ACC112 (cell line): ENCODE data around the gene FBP1.

Source experiments
- H2AFZ ChIP-seq: fragments of 200-600 bp; sonication (generic); one replicate; pipeline ENCODE4 v1.6.0; 2017; ENCODE audit warnings: antibody characterized with exemption, low read length; ENCODE audit not compliant: unreplicated experiment
- H3K27ac ChIP-seq: fragments of 200-600 bp; sonication (generic); 2 replicates; pipeline ENCODE4 v1.5.1; 2014; ENCODE audit warnings: low read depth, mild to moderate bottlenecking, antibody characterized with exemption, low read length, moderate library complexity
- H3K27me3 ChIP-seq: fragments of 200-600 bp; sonication (generic); 2 replicates; pipeline ENCODE4 v1.6.1; 2014; ENCODE audit warnings: mild to moderate bottlenecking, antibody characterized with exemption, low read length, moderate library complexity, mixed read lengths; ENCODE audit not compliant: insufficient read depth
- H3K36me3 ChIP-seq: fragments of 200-600 bp; sonication (generic); 2 replicates; pipeline ENCODE4 v1.6.1; 2016; ENCODE audit warnings: mild to moderate bottlenecking, antibody characterized with exemption, low read length, moderate library complexity, mixed read lengths; ENCODE audit not compliant: insufficient read depth
- H3K4me1 ChIP-seq: fragments of 200-600 bp; sonication (generic); one replicate; pipeline ENCODE4 v1.6.1; 2016; ENCODE audit warnings: low read length, mixed read lengths; ENCODE audit not compliant: insufficient read depth, unreplicated experiment, control insufficient read depth
- H3K4me3 ChIP-seq: fragments of 200-600 bp; sonication (generic); 2 replicates; pipeline ENCODE4 v1.5.1; 2014; ENCODE audit warnings: mild to moderate bottlenecking, low read depth, low read length
- H3K79me2 ChIP-seq: fragments of 200-600 bp; sonication (generic); one replicate; pipeline ENCODE4 v1.6.0; 2016; ENCODE audit warnings: low read length; ENCODE audit not compliant: control insufficient read depth, unreplicated experiment, insufficient read depth

FBP1 gene

DNA sequence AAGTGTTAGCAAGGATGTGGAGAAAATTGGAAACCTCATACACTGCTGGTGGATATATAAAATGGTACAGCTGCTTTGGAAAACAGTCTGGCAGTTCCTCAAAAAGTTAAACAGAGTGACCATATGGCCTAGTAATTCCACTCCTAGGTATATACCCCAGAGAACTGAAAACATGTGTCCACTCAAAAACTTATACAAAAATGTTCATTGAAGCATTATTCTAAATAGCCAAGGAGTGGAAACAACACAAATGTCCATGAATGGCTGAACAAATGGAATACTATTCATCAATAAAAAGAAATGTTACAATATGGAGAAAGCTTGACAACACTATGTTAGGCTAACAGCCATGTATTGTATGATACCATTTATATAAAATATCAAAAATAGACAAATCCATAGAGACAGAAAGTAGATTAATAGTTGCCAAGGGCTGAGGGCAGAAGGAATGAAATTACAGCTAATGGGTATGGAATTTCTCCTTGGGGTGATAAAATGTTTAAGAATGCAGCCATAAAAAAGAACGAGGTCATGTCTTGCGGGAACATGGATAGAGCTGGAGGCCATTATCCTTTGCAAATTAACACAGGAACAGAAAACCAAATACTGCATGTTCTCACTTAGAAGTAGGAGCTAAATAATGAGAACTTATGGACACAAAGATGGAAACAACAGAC is 33.6 kb upstream of the FBP1 start:
- H3K27me3 ChIP-seq = no peaks in the 10 kb centered on the region
- no peak overlapping the region for H3K4me3 ChIP-seq
- peak overlapping the region; percentile 57 for H2AFZ ChIP-seq
- H3K79me2 ChIP-seq = no peaks in the 10 kb centered on the region
- H3K4me1 ChIP-seq = peaks cover 33% of the 10 kb centered on the region
- H3K36me3 ChIP-seq = no peaks in the 10 kb centered on the region
- H3K27ac ChIP-seq = peak overlapping the region; percentile 53

DNA sequence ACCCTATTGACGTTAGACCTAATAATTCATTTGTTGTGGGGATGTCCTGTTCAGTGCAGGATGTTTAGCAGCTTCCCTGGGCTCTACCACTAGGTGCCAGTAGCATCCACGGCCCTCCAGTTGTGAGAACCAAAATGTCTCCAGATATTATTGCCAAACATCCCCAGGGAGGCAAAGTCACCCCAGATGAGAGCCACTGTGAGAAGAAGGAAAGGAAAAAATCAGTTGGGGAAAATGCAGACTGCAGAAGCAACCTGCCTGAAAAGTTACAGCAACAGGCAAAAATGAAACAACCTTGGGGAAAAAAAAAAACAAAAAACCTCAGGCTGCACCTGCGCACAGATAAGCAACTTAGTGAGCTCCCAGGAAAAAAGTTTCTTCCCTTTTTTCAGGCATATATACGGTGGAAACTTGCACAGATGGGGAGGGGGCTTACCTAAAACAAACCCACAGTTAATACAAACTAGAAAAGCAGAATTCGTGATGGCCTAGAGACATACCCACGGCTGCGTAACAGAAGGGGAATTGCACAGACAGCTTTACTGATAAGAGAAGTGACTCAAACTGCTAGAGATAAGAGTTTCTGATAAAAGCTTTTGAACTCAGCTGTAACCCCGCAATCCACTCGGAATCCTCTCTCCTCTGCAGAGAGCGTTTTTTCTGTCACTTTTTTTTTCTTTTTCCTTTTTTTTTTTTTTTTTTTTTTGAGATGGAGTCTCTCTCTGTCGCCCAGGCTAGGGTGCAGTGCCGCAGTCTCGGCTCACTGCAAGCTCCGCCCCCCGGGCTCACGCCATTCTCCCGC is 29.8 kb upstream of the FBP1 start:
- Histone ChIP-seq H3K27ac (no peak overlapping the region), H3K4me3 (peak overlapping the region; percentile 52), H3K27me3 (no peaks in the 10 kb centered on the region)

DNA sequence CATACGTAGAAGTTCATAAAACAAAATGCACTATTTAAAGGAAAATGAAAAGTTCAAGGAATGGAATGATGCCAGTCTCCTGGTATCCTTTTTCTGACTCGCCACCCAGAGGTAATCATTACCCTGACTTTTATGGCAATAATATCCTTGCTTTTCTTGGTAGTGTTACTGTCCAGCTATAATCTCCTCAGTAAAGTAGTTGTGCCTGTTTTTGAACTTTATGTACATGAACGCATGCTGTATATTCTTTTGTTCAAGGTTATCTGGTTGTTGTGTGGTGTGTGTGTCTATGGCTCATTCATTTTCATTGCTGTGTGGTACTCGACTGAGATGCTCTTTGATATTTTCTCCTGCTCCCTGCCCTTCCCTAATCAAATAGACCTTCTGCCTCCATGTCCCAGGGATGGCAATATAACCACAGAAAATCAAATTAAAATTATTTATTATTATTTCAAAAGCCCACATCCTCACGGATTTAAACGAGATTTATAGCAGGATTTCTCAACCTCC is 29.2 kb upstream of the FBP1 start:
- Histone ChIP-seq H3K79me2 (no peaks in the 10 kb centered on the region), H2AFZ (no peak overlapping the region), H3K4me1 (peaks cover 17% of the 10 kb centered on the region), H3K27ac (no peak overlapping the region), H3K4me3 (no peak overlapping the region), H3K36me3 (no peaks in the 10 kb centered on the region), H3K27me3 (no peaks in the 10 kb centered on the region)

More for the DNA sequence above, 29.8 kb upstream of the FBP1 start:
- Histone ChIP-seq H2AFZ (no peak overlapping the region), H3K79me2 (no peaks in the 10 kb centered on the region), H3K36me3 (no peaks in the 10 kb centered on the region), H3K4me1 (peaks cover 18% of the 10 kb centered on the region)

DNA sequence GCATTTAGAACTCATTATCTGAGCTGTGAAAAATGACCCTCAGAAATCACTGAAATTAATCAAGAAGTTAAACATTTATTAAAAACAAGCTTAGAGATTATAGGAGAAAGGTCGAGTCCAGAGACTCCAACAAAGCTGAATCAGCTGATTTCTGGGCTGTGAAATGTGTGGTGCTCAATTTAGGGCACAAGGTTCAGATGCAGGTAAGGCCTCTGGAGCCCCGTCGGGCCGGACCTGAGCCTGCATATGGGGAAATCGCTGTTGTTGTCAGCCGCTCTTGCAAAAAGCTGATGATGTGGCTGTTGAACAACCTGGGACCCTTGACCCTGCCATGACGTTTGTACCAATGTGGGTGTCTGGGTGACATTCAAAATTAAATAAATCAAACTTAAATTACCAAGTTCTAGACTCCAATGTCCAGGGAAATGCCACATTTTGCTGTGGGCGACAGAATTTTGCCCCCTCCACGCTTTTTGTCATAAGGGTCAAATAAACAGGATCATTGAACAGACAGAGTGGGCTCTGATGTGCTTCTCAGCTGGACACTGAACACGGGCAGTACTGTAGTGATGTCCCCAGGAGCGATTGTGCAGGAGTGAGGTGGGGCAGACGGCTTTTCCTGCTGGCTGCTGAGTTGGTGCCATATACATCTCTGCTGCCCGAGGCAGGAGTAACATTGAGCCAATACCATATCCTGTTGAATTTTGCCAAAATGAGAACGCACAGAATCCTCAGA is 27.2 kb upstream of the FBP1 start:
- no peaks in the 10 kb centered on the region for H3K79me2 ChIP-seq

DNA sequence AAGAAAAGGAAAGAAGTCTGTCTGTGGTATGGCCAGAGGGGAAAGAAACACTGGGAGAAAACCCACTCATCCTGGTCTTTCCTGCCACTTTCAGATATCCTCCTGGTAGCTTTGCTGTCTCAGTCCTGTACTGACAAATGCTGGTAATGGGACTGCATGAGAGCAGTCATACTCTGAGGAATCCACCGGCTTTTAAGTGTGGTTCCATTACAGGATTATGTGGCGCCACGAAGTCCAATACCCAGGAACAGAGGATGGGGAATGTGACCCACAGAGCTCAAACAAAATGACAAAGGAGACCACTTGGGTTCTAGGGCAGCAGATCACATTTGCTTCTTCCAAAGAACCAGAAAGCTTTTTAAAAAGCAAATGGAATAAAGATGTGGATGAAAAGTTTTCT is 26.3 kb upstream of the FBP1 start:
- Histone ChIP-seq H3K36me3 (no peaks in the 10 kb centered on the region), H3K27ac (no peak overlapping the region)

More for the DNA sequence above, 27.2 kb upstream of the FBP1 start:
- no peak overlapping the region for H3K27ac ChIP-seq
- H3K4me1 ChIP-seq = peaks cover 5% of the 10 kb centered on the region
- no peaks in the 10 kb centered on the region for H3K27me3 ChIP-seq
- no peaks in the 10 kb centered on the region for H3K36me3 ChIP-seq
- H3K4me3 ChIP-seq = no peak overlapping the region
- no peak overlapping the region for H2AFZ ChIP-seq

DNA sequence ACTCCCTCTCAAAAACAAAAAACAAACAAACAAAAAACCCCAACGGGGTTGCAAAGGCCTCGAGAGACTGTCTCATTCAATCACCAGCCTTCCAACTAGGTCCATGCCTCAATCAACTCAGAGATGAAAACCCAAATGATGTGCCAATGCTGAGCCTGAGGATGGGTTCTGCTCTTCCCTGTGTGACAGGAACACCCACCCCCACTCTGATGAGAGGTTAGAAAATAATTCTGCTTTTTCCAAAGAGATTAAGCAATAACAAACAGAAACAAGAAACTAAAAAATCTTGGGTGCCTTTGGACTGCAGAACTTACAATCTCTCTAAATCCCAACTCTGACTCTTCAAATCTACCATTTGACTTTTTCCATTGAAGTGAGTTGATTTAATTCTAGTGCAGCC is 25.5 kb upstream of the FBP1 start:
- Histone ChIP-seq H3K27me3 (no peaks in the 10 kb centered on the region), H3K79me2 (no peaks in the 10 kb centered on the region), H3K36me3 (no peaks in the 10 kb centered on the region), H2AFZ (no peak overlapping the region), H3K27ac (no peak overlapping the region), H3K4me3 (no peak overlapping the region), H3K4me1 (peaks cover 5% of the 10 kb centered on the region)

More for the DNA sequence above, 26.3 kb upstream of the FBP1 start:
- Histone ChIP-seq H3K4me1 (peaks cover 5% of the 10 kb centered on the region), H3K27me3 (no peaks in the 10 kb centered on the region), H3K4me3 (no peak overlapping the region), H3K79me2 (no peaks in the 10 kb centered on the region), H2AFZ (no peak overlapping the region)

DNA sequence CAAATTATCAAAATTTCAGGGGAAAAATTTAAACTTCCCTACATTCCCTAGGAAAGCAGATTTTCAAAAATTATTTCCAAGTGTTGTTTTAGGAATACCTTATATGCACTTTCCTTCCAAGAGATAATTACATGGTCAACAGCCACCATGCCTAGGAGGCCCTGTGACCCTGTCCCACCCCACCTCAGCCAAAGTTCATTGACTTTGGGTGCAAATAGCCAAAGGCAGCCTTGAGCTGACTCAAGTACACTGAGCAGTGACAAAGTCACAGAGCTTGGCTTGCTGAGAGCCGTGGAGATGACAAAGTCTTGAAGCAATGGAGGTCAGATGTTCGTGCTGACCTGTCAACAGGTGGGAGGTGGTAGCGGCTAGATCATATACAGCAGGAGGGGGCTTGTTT is 24.3 kb upstream of the FBP1 start:
- no peak overlapping the region for H3K27ac ChIP-seq

DNA sequence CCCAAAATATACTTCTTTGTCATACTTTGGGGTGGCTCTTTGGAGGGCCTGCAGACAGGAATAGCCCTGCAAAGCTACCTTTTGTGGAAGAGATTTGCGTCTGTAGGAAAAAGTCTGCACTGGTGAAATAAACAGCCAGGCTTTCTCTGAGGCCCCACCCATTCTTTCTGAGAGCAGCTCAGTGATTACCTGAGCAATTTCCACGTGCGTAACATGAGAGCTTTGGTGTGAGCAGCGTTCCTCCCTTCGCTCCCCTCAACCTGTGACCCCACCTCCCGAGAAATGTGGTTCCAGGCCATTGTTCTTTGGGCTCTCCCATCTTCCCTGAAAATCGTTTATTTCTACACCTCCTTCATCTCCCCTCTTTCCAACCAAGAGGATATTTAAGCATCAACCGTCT is 23.8 kb upstream of the FBP1 start:
- H3K4me3 ChIP-seq = no peak overlapping the region
- H2AFZ ChIP-seq = no peak overlapping the region
- no peaks in the 10 kb centered on the region for H3K79me2 ChIP-seq
- H3K27me3 ChIP-seq = no peaks in the 10 kb centered on the region
- no peaks in the 10 kb centered on the region for H3K4me1 ChIP-seq
- H3K27ac ChIP-seq = no peak overlapping the region
- H3K36me3 ChIP-seq = no peaks in the 10 kb centered on the region

More for the DNA sequence above, 24.3 kb upstream of the FBP1 start:
- Histone ChIP-seq H3K27me3 (no peaks in the 10 kb centered on the region), H3K4me3 (no peak overlapping the region), H3K79me2 (no peaks in the 10 kb centered on the region), H3K4me1 (no peaks in the 10 kb centered on the region), H3K36me3 (no peaks in the 10 kb centered on the region), H2AFZ (no peak overlapping the region)

DNA sequence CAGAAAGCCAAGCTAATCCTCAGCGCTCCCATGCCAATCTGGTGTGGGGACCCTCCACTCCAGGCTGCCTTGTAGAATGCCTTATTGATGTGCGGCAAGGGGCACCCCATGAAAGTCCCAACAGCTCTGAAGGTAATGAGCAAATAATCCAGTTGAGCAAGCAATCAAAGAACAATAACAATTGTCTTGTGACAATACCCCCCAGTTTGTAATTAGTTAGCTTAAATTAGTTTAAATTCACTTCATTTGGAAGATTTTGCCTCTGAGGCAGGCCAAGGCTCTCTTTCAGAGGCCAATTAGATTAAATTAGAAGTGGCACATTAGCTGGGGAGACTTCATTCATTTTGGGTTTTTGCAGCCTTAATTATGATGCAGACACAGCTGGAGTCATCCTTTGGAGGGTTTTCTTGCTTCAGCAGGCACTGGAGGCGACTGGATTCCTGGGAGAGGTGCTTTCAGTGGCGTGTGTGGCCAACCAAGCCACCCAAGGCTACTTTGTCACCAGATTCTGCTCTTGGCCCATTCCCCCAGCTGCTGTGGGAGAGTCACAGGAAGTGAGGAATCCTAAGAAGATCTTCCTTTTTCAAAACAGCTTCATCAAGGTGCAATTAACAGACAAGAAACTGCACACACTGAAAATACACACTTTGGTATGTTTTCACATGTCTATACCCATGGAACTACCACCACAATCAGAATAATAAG is 17.9 kb upstream of the FBP1 start:
- Histone ChIP-seq H3K79me2 (no peaks in the 10 kb centered on the region), H3K27ac (no peak overlapping the region), H3K27me3 (peaks cover 11% of the 10 kb centered on the region), H2AFZ (no peak overlapping the region), H3K4me3 (no peak overlapping the region), H3K4me1 (no peaks in the 10 kb centered on the region), H3K36me3 (no peaks in the 10 kb centered on the region)

DNA sequence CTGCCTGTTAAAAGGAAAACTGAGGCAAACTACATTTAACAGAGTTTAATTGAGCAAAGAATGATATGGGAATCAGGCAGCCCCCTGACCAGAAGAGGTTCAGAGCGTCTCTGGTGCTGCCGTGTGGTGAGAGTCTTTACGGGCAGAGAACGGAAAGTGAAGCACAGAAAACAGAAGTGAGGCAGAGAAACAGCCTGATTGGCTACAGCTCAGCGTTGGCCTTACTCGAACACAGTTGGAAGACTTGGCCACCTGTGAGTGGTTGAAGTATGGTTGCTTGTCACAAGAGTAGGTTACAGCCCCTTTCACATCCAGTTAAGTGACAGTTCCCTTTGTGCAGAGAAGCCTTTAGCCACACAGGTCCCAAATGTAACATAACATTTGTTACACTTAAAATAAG is 16.9 kb upstream of the FBP1 start:
- Histone ChIP-seq H3K79me2 (no peaks in the 10 kb centered on the region), H2AFZ (no peak overlapping the region), H3K4me3 (no peak overlapping the region), H3K4me1 (no peaks in the 10 kb centered on the region), H3K27me3 (peaks cover 11% of the 10 kb centered on the region), H3K27ac (no peak overlapping the region), H3K36me3 (no peaks in the 10 kb centered on the region)
